Middle frontal gyrus (tissue), 1 donor: ENCODE results near the gene CLEC17A.

Experiments used
- DNase-seq: peaks from one replicate; pipeline ENCODE4 v3.0.0-alpha.2; 2015; ENCODE audit warnings: low spot score; ENCODE audit errors: extremely low spot score

Gene CLEC17A

DNA sequence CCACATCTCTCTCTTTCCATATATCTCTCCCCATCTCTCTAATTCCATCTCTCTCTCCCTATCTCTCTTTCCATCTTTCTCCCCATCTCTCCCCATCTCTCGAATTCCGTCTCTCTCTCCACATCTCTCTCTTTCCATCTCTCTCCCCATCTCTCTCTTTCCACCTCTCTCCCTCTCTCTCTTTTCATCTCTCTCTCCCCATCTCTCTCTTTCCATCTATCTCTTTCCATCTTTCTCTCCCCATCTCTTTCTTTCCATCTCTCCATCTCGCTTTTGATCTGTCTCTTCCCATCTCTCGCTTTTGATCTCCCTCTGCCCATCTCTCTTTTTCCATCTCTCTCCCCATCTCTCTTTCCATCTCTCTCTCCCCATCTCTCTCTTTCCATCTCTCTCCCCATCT is 66.1 kb downstream of the CLEC17A start:
- no peak for DNase-seq

DNA sequence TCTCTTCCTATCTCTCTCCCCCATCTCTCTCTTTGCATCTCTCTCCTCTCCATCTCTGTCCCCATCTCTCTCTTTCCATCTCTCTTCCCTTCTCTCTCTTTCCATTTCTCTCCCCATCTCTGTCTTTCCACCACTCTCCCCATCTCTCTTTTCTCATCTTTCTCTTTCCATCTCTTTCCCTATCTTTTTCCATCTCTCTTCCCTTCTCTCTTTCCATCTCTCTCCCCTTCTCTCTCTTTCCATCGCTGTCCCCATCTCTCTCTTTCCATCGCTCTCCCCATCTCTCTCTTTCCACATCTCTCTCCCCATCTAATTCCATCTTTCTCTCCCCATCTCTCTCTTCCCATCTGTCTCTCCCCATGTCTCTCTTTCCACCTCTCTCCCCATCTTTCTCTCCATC is 67.3 kb downstream of the CLEC17A start:
- no peak for DNase-seq

DNA sequence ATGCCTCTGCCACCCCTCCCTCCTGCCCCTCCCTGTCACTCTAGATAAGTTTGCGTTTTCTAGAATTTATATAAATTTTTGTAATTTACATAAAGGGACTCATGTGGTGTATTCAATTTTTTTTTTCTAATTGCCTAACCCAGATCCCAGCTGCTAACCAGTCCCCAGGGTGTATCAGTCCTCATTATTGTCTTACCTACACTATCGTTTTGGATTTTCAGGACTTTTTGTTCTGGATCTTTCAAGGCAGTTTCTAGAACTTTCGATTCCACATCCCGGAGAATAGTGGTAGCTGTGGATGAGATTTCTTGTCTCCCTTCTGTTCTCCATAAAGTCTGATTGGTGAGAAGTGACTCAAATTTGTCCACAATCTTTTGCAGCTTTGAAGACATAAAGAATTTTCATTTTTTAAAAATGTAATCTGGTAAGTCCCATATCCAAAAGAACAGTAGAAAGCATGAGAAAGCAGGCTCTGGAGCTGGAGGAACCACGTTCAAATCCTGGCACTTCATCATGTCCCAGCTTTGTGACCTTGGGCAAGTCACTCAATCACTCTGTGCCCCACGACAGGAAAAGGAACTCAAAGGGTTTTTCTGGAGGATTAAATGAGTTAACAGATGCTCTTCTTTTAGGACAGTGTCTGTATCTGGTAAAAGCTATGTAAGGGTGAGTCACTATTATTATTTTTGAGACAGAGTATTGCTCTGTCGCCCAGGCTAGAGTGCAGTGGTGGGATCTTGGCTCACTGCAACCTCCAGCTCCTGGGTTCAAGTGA is 72.1 kb downstream of the CLEC17A start:
- DNase-seq = no peak

DNA sequence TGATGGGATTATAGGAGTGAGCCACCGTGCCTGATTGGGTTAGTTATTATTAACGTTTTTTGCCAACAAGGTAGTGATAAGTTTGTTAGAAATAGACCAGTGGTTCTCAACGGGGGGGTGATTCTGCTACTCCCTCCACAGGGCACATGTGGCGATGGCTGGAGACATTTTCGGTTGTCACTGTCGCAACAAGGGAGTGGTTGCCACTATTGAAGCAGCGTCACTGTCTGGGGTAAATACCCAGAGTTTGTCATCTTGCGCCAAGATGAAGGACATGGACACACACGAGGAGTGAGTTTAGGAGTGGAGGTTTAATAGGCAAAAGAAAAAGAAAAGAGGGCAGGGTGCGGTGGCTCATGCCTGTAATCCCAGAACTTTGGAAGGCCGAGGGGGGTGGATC is 72.8 kb downstream of the CLEC17A start:
- DNase-seq = no peak

DNA sequence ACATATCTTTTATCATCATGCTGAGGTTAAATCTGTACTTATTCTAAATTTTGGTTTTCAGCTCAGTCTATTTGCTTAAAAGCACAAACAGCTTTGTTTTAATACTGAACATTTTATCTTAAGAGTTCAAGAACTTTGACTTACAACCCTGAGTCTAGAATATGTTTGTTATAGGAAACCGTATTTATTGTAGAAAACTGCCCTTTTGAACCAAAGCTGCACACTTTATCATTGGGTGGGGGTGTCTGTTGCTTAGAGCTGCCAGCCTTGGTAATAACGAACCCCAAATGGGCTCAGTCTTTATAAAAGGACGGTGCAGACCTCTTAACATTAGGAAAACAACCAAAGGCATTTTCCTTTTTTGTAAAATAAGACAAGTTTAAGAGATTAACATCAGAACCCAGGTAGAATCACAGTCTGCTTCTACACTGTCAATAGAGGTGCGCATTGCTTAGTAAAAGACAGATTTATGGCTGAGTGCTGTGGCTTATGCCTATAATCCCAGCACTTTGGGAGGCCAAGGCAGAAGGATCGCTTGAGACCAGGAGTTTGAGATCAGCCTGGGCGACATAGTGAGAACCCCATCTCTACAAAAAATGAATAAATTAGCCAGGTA is 77.1 kb downstream of the CLEC17A start:
- no peak for DNase-seq

DNA sequence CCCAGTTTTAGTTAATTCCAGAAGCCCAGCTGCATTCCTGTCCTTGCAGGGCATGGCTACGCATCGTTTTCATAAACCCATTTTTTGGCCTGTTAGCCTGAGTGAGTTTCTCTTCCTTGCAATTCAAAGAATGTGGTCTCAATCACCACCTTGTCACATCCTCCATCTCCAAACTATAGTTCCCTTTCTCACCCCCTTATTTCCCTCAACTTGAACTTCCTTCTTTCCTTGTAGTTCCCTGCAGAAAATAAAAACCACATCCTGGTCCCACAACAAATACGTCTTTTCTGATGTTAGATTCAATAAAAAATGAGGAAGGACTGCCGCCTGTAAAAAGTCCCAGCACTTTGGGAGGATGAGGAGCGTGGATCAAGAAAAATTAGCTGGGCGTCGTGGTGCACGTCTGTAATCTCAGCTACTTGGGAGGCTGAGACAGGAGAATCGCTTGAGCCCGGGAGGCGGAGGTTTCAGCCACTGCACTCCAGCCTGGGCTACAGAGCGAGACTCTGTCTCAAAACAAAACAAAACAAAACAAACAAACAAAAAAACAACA is 78.6 kb downstream of the CLEC17A start:
- no peak for DNase-seq
